Smooth muscle cell (in vitro differentiated cells): ENCODE results near the gene CETN1. TPM values are rescaled to one million over a fixed set of nuclear protein-coding genes. Genes with fewer than 3 reads are reported as not detected.

Experiments used
- DNase-seq: peaks from one replicate; lab custom pipeline; 2025; ENCODE audit not compliant: unreplicated experiment; lab: John Stamatoyannopoulos, UW
- H2AFZ ChIP-seq: fragments of 200-600 bp; sonication (generic); 2 replicates; pipeline ENCODE4 v1.6.0; 2016; ENCODE audit warnings: antibody characterized with exemption, low read depth, mild to moderate bottlenecking
- H3F3A ChIP-seq: fragments of 200-600 bp; sonication (generic); 2 replicates; pipeline ENCODE4 v1.6.0; 2017; ENCODE audit warnings: antibody characterized with exemption, low read depth
- H3K27ac ChIP-seq: fragments of 200-600 bp; sonication (generic); 2 replicates; pipeline ENCODE4 v1.5.1; 2016; ENCODE audit warnings: low read depth, mild to moderate bottlenecking
- H3K27me3 ChIP-seq: fragments of 200-600 bp; sonication (generic); 2 replicates; pipeline ENCODE4 v1.6.1; 2016; ENCODE audit warnings: low read depth, mild to moderate bottlenecking
- H3K36me3 ChIP-seq: fragments of 200-600 bp; sonication (generic); 2 replicates; pipeline ENCODE4 v1.5.1; 2016; ENCODE audit warnings: low read depth
- H3K4me1 ChIP-seq: fragments of 200-600 bp; sonication (generic); 2 replicates; pipeline ENCODE4 v1.5.1; 2016; ENCODE audit warnings: low read depth
- H3K4me2 ChIP-seq: fragments of 200-600 bp; sonication (generic); 2 replicates; pipeline ENCODE4 v1.6.0; 2016; ENCODE audit warnings: mild to moderate bottlenecking
- H3K4me3 ChIP-seq: fragments of 200-600 bp; sonication (generic); 2 replicates; pipeline ENCODE4 v1.5.1; 2016; ENCODE audit warnings: mild to moderate bottlenecking
- H3K79me2 ChIP-seq: fragments of 200-600 bp; sonication (generic); 2 replicates; pipeline ENCODE4 v1.6.0; 2016; ENCODE audit warnings: low read depth, mild to moderate bottlenecking
- H3K9ac ChIP-seq: fragments of 200-600 bp; sonication (generic); 2 replicates; pipeline ENCODE4 v1.6.0; 2016; ENCODE audit warnings: low read depth
- H3K9me3 ChIP-seq: fragments of 200-600 bp; sonication (generic); replicated peaks from 2 replicates; pipeline ENCODE4 v1.5.1; 2016; ENCODE audit warnings: low read depth
- H4K20me1 ChIP-seq: fragments of 200-600 bp; sonication (generic); 2 replicates; pipeline ENCODE4 v1.6.0; 2016; ENCODE audit warnings: low read depth
- CTCF ChIP-seq: fragments of 200-600 bp; sonication (generic); IDR thresholded peaks from 2 replicates; pipeline ENCODE4 v1.5.1; 2017; ENCODE audit warnings: borderline replicate concordance, mild to moderate bottlenecking, antibody characterized with exemption; ENCODE audit not compliant: insufficient read depth, poor library complexity, severe bottlenecking
- WGBS: methylation state at CpG from one replicate; pipeline ENCODE4 v1.1.7; 2016; ENCODE audit warnings: low lambda C conversion rate; 5-methylcytosine and 5-hydroxymethylcytosine counted together
- polyA plus RNA-seq: library from polyadenylated mRNA; unstranded; fragments of >200 nt; fragmentation: Nextera tagmentation; extraction: Ambion mirVana; gene quantifications from 2 replicates; pipeline ENCODE4 v1.2.1, GENCODE V29; 2016
- total RNA-seq: library from RNA; depleted of rRNA; stranded (reverse); fragments of >200 nt; gene quantifications from 2 replicates; pipeline ENCODE4 v1.2.3, GENCODE V29; 2014

Gene CETN1
- total and polyA plus RNA-seq, 2 experiments from 2014 or later, result not detected

GRCh38 chr18:574149-574860, 5.9 kb upstream of the CETN1 start:
- WGBS, result 91% methylated on average over 4 of the region's 4 CpGs

DNA sequence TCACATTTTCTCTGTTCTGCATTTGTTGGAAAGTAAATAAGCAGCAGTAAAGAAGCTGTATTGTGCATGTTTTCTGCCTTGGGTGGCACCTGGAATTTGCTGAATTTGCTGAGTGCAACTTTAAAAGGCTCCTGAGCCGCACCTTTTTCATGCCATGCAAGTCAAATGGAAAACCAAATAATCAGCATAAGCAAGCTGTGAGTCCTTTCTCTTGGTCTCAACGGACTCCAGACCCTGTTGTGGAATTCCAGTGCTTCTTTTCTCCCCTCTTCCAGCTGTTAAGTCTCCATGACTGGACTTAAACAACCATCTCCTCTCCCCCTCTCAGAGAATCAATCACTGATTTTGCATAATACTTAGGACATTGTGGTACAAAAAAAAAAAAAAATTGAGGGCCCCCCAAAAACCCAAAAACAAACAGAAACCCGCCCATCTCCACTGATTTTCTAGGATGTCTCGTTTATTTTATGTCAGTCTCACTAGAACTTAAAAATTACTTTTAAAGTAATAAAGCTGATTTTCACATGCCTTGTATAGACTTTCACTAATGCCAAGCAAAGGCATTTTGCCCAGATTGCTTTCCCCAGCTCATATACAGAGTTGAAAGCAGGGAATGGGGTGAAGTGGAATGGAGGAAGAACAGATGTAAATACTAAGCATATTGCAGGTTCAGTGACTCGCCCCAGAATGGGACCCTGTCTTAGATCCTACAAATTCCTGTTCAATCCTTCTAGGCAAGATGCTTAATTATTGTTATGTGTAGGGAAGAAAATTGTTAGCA, 5.1 kb upstream of the CETN1 start:
- no peaks in the 10 kb centered on the region for H3K79me2 ChIP-seq
- no peak overlapping the region for H3K4me3 ChIP-seq
- no peak overlapping the region for H3K4me2 ChIP-seq
- H3K4me1 ChIP-seq, result peaks cover 38% of the 10 kb centered on the region
- DNase-seq, result no peak
- H2AFZ ChIP-seq, result no peak overlapping the region
- 61% methylated on average over 5 of the region's 5 CpGs for WGBS
- H3K9me3 ChIP-seq, result no peaks in the 10 kb centered on the region
- no peak overlapping the region for H3K27ac ChIP-seq
- H3K9ac ChIP-seq, result no peak overlapping the region
- H3K27me3 ChIP-seq, result no peaks in the 10 kb centered on the region
- TF ChIP-seq CTCF, result no peak
- no peaks in the 10 kb centered on the region for H3F3A ChIP-seq
- H3K36me3 ChIP-seq, result no peaks in the 10 kb centered on the region
- no peaks in the 10 kb centered on the region for H4K20me1 ChIP-seq

More at GRCh38 chr18:574149-574860, 5.9 kb upstream of the CETN1 start:
- Histone ChIP-seq H3K27ac (no peak overlapping the region), H3F3A (no peaks in the 10 kb centered on the region), H2AFZ (no peak overlapping the region), H3K4me3 (no peak overlapping the region), H4K20me1 (no peaks in the 10 kb centered on the region), H3K79me2 (no peaks in the 10 kb centered on the region), H3K9ac (no peak overlapping the region), H3K4me1 (peaks cover 38% of the 10 kb centered on the region), H3K9me3 (no peaks in the 10 kb centered on the region), H3K36me3 (no peaks in the 10 kb centered on the region), H3K4me2 (no peak overlapping the region), H3K27me3 (no peaks in the 10 kb centered on the region)
- no peak for TF ChIP-seq CTCF
- no peak for DNase-seq

GRCh38 chr18:576924-577323, 3.3 kb upstream of the CETN1 start:
- WGBS, result 96% methylated on average over 9 of the region's 9 CpGs
- no peak for TF ChIP-seq CTCF

More at GRCh38 chr18:576924-577323, 3.3 kb upstream of the CETN1 start:
- peaks cover 36% of the 10 kb centered on the region for H3K4me1 ChIP-seq
- DNase-seq, result no peak
- no peak overlapping the region for H3K4me3 ChIP-seq
- H3K27me3 ChIP-seq, result no peaks in the 10 kb centered on the region
- H3K79me2 ChIP-seq, result no peaks in the 10 kb centered on the region
- H2AFZ ChIP-seq, result no peak overlapping the region
- no peak overlapping the region for H3K9ac ChIP-seq
- H3K36me3 ChIP-seq, result no peaks in the 10 kb centered on the region
- no peaks in the 10 kb centered on the region for H4K20me1 ChIP-seq
- H3F3A ChIP-seq, result no peaks in the 10 kb centered on the region
- H3K27ac ChIP-seq, result no peak overlapping the region
- no peaks in the 10 kb centered on the region for H3K9me3 ChIP-seq
- no peak overlapping the region for H3K4me2 ChIP-seq
